Uterus (tissue), 4 donors: ENCODE data around the gene GPR37L1. TPM values are rescaled to one million over a fixed set of nuclear protein-coding genes. Genes with fewer than 3 reads are reported as not detected.

ENCODE experiments used
- DNase-seq, 2 donors: peaks; one replicate each; pipeline ENCODE4 v3.0.0-alpha.2; 2019 to 2020
- H3K27ac ChIP-seq, 2 donors: fragments of 200-600 bp; sonication (generic); 1 replicate in 1 of 2; 2 replicates in 1 of 2; pipeline ENCODE4 v1.5.1; 2016 to 2018
- H3K27me3 ChIP-seq, 2 donors: fragments of 200-600 bp; sonication (generic); one replicate each; pipeline ENCODE4 v1.5.1; 2018 to 2019; ENCODE audit warnings: control low read depth in 1 of 2
- H3K36me3 ChIP-seq, 2 donors: fragments of 200-600 bp; sonication (generic); one replicate each; pipeline ENCODE4 v1.5.1; 2019; ENCODE audit warnings: control low read depth in 1 of 2
- H3K4me1 ChIP-seq, 2 donors: fragments of 200-600 bp; sonication (generic); one replicate each; pipeline ENCODE4 v1.5.1; 2018 to 2019; ENCODE audit warnings: control low read depth in 1 of 2
- H3K4me3 ChIP-seq, 2 donors: fragments of 200-600 bp; sonication (generic); 1 replicate in 1 of 2; 2 replicates in 1 of 2; pipeline ENCODE4 v1.5.1; 2018 to 2019; ENCODE audit warnings: mild to moderate bottlenecking in 1 of 2
- H3K9me3 ChIP-seq, 2 donors: fragments of 200-600 bp; sonication (generic); one replicate each; pipeline ENCODE4 v1.5.1; 2019; ENCODE audit warnings: control low read depth in 1 of 2
- POLR2A ChIP-seq, 2 donors: fragments of 450-650 bp; IDR thresholded peaks; one replicate each; pipeline ENCODE4 v1.6.1; 2016; ENCODE audit warnings: antibody characterized with exemption in 2 of 2, mild to moderate bottlenecking in 1 of 2, moderate library complexity in 1 of 2
- intact Hi-C: fragments of 100-400 bp; cut with DNase I; formaldehyde crosslinking; loops from one replicate; pipeline ENCODE4 v1.15.1; 2023; ENCODE audit warnings: low total_unique reads
- total RNA-seq, 4 donors: library from RNA; depleted of rRNA in 3 of 4; stranded (reverse); fragments of >200 nt in 3 of 4; gene quantifications; one replicate each; pipeline versions ENCODE4 v1.1.0 to v1.2.4, GENCODE V29; 2014 to 2023
- TF ChIP-seq, protein P1 (sequence below), 4 experiments: fragments of 200-600 bp in 2 of 4; fragments of 450-650 bp in 2 of 4; sonication (generic) in 2 of 4; IDR thresholded peaks; one replicate each; pipeline ENCODE4 v1.5.1; 2016 to 2019; ENCODE audit warnings: antibody characterized with exemption in 4 of 4, mild to moderate bottlenecking in 2 of 4, moderate library complexity in 1 of 4
- donor health status: DM: yes; HTN: yes; CAD: no.

GPR37L1 gene
- total RNA-seq, 4 donors from 2014 or later: 0.09 to 0.21 TPM; not detected in 2

DNA sequence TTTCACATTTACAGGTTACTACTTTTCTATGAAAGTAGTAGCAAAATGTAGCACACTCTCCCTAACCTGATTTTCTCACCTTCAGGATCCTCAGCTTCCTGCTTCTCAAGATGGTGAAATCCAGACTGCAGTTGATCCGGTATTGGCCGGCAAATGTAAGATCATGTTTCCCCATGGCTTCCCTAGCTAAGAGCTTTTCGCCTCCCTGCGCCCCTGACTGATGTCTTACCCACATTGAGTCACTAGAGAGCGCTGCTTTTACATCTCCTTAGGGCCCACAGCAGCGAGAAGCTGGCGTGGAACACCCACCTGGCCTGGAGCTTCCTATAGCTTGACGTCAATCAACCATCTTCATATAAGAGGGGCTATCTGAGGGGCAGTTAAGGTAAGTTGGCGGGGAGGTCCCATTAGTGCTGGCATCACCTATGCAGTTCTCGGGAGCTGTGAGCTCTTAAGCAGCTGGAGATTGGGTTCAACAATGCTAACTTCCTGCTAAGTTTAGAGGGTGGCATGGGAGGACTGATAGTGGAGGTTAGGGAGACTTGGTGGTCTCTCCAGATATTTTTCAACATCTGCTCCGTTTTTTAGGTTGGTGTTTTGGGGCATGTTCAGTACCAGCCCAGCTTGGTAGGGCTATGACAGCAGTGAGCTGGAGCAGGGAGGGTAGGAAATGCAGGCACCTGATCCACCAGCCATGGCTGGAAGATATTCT, 32.2 kb downstream of the GPR37L1 start:
- no peaks in the 10 kb centered on the region for H3K9me3 ChIP-seq
- H3K36me3 ChIP-seq: no peaks in the 10 kb centered on the region
- H3K27me3 ChIP-seq: no peaks in the 10 kb centered on the region
- TF ChIP-seq, protein P1, sequence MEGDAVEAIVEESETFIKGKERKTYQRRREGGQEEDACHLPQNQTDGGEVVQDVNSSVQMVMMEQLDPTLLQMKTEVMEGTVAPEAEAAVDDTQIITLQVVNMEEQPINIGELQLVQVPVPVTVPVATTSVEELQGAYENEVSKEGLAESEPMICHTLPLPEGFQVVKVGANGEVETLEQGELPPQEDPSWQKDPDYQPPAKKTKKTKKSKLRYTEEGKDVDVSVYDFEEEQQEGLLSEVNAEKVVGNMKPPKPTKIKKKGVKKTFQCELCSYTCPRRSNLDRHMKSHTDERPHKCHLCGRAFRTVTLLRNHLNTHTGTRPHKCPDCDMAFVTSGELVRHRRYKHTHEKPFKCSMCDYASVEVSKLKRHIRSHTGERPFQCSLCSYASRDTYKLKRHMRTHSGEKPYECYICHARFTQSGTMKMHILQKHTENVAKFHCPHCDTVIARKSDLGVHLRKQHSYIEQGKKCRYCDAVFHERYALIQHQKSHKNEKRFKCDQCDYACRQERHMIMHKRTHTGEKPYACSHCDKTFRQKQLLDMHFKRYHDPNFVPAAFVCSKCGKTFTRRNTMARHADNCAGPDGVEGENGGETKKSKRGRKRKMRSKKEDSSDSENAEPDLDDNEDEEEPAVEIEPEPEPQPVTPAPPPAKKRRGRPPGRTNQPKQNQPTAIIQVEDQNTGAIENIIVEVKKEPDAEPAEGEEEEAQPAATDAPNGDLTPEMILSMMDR (IDR thresholded peaks at IDR 0.05): no peak
- TF ChIP-seq POLR2A (IDR thresholded peaks at IDR 0.05): no peak
- H3K27ac ChIP-seq: no peak overlapping the region
- H3K4me1 ChIP-seq: no peaks in the 10 kb centered on the region
- DNase-seq: no peak
- intact Hi-C loops: no loop called here
- H3K4me3 ChIP-seq: no peak overlapping the region

DNA sequence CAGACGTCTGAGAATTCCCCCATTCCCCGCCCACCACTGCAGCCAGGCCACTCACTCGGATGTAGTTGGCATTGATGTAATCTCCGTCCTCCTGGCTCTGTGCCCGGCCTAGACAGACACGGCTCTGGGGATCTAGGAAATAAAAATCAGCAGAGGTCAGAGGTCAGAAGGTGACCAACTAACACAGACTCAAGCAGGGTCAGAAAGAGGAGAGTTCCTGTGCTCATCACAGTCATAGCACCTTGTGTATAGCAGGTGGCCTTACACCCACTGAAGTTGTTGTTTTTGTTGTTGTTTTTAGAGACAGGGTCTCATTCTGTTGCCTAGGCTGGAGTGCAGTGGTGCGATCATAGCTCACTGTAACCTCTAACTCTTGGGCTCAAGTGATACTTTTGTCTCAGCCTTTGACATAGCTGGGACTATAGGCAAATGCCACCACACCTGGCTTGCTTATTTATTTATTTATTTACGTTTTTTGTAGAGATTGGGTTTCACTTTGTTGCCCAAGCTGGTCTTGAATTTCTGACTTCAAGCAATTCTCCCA, 32.8 kb downstream of the GPR37L1 start:
- H3K9me3 ChIP-seq: no peaks in the 10 kb centered on the region
- H3K36me3 ChIP-seq: no peaks in the 10 kb centered on the region
- H3K4me3 ChIP-seq: no peak overlapping the region
- H3K4me1 ChIP-seq: no peaks in the 10 kb centered on the region
- TF ChIP-seq, protein P1 (IDR thresholded peaks at IDR 0.05): no peak
- TF ChIP-seq POLR2A (IDR thresholded peaks at IDR 0.05): no peak
- no peak for DNase-seq
- intact Hi-C loops: no loop called here
- H3K27me3 ChIP-seq: no peaks in the 10 kb centered on the region
- H3K27ac ChIP-seq: no peak overlapping the region

DNA sequence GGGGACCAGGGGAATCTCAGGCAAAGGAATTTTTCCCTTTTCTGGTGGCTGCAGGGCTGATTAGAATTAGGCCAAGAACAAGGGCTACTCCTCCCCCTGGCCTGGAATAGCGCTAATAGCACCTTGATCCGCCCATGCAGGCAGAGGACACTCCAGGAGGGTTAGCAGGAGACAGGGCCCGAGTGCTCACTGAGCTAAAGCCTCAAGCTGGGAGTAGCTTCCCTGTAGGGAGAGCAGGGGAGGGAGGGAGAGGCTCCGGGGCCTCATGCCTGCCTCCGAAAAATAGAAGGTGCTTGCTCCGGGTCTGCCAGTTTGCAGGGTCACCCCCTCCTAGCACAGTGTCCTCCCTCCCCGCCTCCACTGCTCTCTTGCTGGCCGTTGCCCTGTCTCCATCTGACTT, 33.9 kb downstream of the GPR37L1 start:
- Histone ChIP-seq H3K36me3 (no peaks in the 10 kb centered on the region), H3K27ac (no peak overlapping the region), H3K9me3 (no peaks in the 10 kb centered on the region), H3K4me3 (no peak overlapping the region), H3K27me3 (no peaks in the 10 kb centered on the region), H3K4me1 (no peaks in the 10 kb centered on the region)
- no peak for TF ChIP-seq POLR2A (IDR thresholded peaks at IDR 0.05)
- intact Hi-C loops: no loop called here
- DNase-seq: no peak

DNA sequence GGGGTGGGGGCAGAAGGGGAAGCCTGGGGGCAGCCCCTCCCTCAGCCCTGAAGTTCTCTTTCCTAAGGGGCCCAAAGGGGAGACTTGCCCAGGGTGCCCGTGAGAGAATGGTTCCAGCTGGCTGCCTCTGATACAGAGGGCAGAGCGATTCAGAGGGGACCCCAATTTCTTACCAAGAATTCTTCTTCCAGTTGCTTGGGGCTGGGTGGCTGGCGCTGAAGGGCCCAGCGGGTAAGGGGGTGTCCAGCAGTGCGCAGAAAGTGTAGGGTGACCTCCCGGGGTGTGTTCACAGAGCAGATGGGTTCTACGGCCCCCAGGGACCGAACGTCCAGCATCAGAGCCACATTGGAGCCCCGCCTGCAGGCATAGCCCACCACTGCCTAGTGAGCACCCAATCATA, 35.2 kb downstream of the GPR37L1 start:
- no peak overlapping the region for H3K27ac ChIP-seq
- intact Hi-C loops: no loop called here
- no peak for DNase-seq

DNA sequence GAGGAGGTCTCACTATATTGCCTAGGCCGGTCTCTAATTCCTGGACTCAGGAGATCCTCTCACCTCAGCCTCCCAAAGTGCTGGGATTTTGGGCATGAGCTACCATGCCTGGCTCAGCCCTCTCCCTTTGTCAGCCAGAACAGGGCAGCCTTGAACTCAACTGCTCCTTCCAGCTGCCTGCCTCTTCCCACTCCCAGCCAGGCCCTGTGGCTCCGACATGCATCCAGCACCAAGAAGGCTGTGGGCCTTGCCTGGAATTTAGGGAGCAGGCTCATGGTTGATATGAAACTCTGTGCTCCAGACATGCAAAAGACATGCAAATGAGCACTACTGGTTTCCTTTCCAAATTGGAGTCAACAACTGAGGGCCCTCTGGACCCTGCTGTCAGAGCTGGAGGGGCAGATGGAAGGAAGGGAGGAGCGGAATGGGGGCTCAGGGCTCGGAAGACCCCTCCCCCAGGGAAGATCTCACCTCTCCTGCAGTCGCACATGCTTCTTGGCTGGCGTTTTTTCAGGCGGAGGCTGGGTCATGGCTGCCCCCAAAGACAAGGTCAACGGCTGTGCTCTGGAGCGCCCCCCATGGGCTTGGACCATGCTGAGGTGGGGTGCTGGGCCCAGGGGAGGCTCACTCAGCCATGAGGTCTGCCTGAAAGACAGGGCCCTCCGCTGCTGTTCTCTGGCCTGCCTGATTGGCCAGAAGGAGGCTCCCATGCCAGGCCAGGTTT, 36.3 kb downstream of the GPR37L1 start:
- Histone ChIP-seq H3K4me3 (no peak overlapping the region), H3K27ac (no peak overlapping the region), H3K27me3 (no peaks in the 10 kb centered on the region), H3K9me3 (no peaks in the 10 kb centered on the region), H3K36me3 (no peaks in the 10 kb centered on the region), H3K4me1 (no peaks in the 10 kb centered on the region)
- no peak for DNase-seq
- TF ChIP-seq POLR2A (IDR thresholded peaks at IDR 0.05): no peak
- TF ChIP-seq, protein P1 (IDR thresholded peaks at IDR 0.05): no peak
- intact Hi-C loops: no loop called here

More for the DNA sequence above, 35.2 kb downstream of the GPR37L1 start:
- H3K36me3 ChIP-seq: no peaks in the 10 kb centered on the region
- no peaks in the 10 kb centered on the region for H3K4me1 ChIP-seq
- no peak overlapping the region for H3K4me3 ChIP-seq
- TF ChIP-seq POLR2A (IDR thresholded peaks at IDR 0.05): no peak
- TF ChIP-seq, protein P1 (IDR thresholded peaks at IDR 0.05): no peak
- no peaks in the 10 kb centered on the region for H3K9me3 ChIP-seq
- no peaks in the 10 kb centered on the region for H3K27me3 ChIP-seq
